GM12878 (cell line): Measurements from ENCODE around the gene SCN4A. TPM values are rescaled to one million over a fixed set of nuclear protein-coding genes. Genes with fewer than 3 reads are reported as not detected.

Experiments used
- BRCA1 ChIP-seq: IDR thresholded peaks from 2 replicates; pipeline ENCODE4 v1.6.1; 2011; ENCODE audit warnings: low read depth, low read length, improper control_type of control experiment
- MTA2 ChIP-seq: fragments of 450-650 bp; IDR thresholded peaks from 2 replicates; pipeline ENCODE4 v1.6.1; 2016; ENCODE audit warnings: low read depth, mild to moderate bottlenecking, moderate library complexity
- polyA plus RNA-seq, 11 experiments: library from polyadenylated mRNA; depleted of rRNA in 4 of 11; unstranded in 6 of 11; stranded (reverse) in 5 of 11; fragments of >200 nt; fragmentation: Nextera tagmentation in 4 of 11; fragmentation: Illumina TruSeq in 1 of 11; extraction: Ambion mirVana in 4 of 11; extraction: Trizol in 1 of 11; gene quantifications; 1 replicate in 1 of 11; 2 replicates in 10 of 11; pipeline versions ENCODE4 v1.2.1 to v1.2.3, GENCODE V29; 2011 to 2016; ENCODE audit warnings: inconsistent platforms in 2 of 11, missing spikeins in 2 of 11, low read depth in 1 of 11
- total RNA-seq, 4 experiments: library from RNA; depleted of rRNA in 3 of 4; stranded (reverse); fragments of >200 nt in 3 of 4; fragmentation: Illumina TruSeq in 1 of 4; extraction: Trizol in 1 of 4; gene quantifications; 2 replicates each; pipeline versions ENCODE4 v1.2.1 to v1.2.3, GENCODE V29; 2013 to 2021
- TF ChIP-seq, protein P1 (sequence below): fragments of 450-650 bp; IDR thresholded peaks from 2 replicates; pipeline ENCODE4 v1.6.1; 2014; ENCODE audit warnings: mild to moderate bottlenecking
- TF ChIP-seq, protein P2 (sequence below): fragments of 450-650 bp; formaldehyde crosslinking; IDR thresholded peaks from 2 replicates; pipeline ENCODE4 v1.4.0; 2020; ENCODE audit warnings: mild to moderate bottlenecking, moderate library complexity

Gene SCN4A
- total and polyA plus RNA-seq, 10 of the 15 experiments (the other 5 are each of a cell fraction or from before 2014, with no cell fraction given), result under 0.01 to 0.15 (median 0.07) TPM; not detected in 4

DNA sequence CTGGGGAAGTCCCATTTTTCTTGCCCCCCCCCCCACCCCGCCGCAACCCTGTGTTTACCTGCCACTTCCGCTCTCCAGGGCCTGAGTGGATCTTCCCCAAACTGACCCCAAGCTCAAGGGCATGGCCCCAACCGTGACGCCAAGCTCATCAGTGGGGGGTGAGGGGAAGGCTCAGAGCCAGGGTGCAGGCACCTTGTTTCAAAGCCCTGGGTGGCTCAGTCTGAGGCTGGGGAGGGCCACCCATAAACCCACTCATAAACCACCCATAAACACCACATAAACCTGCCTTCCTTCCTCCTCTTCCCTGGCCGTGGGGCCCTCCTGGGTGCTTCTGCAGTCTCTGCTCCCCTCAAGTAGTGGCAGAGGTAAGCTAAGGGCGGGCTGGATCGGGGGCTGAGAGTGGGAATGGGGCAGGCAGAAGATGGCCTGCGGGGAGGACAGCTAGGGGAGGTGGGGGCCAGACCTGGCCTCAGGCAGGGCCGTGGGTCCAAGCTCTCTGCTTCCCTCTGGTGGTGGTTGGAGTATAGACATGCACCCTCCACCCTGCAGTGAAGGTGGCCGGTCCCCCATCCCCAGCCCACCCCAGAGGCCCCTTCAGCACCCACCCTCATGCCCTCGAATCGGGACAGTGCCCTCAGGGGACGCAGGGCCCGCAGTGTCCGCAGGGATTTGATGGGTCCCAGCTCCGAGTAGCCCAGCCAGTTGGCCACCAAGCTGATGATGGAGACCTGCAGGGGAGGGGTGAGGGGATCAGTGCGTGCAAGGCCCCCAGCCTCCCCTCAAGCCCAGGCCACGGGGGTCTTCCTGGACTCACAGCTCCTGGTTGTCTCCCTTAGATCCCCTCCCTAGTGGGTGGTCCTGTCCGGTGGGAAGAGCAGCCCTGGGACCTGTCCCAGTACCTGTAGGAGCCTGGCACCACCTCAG, 26.0 kb downstream of the SCN4A start (continued):
- TF ChIP-seq BRCA1, result no peak
- peak; percentile 61; the same call in 1 of the 2 replicates for TF ChIP-seq MTA2
- TF ChIP-seq, protein P1, sequence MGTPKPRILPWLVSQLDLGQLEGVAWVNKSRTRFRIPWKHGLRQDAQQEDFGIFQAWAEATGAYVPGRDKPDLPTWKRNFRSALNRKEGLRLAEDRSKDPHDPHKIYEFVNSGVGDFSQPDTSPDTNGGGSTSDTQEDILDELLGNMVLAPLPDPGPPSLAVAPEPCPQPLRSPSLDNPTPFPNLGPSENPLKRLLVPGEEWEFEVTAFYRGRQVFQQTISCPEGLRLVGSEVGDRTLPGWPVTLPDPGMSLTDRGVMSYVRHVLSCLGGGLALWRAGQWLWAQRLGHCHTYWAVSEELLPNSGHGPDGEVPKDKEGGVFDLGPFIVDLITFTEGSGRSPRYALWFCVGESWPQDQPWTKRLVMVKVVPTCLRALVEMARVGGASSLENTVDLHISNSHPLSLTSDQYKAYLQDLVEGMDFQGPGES, result no peak
- TF ChIP-seq, protein P2, sequence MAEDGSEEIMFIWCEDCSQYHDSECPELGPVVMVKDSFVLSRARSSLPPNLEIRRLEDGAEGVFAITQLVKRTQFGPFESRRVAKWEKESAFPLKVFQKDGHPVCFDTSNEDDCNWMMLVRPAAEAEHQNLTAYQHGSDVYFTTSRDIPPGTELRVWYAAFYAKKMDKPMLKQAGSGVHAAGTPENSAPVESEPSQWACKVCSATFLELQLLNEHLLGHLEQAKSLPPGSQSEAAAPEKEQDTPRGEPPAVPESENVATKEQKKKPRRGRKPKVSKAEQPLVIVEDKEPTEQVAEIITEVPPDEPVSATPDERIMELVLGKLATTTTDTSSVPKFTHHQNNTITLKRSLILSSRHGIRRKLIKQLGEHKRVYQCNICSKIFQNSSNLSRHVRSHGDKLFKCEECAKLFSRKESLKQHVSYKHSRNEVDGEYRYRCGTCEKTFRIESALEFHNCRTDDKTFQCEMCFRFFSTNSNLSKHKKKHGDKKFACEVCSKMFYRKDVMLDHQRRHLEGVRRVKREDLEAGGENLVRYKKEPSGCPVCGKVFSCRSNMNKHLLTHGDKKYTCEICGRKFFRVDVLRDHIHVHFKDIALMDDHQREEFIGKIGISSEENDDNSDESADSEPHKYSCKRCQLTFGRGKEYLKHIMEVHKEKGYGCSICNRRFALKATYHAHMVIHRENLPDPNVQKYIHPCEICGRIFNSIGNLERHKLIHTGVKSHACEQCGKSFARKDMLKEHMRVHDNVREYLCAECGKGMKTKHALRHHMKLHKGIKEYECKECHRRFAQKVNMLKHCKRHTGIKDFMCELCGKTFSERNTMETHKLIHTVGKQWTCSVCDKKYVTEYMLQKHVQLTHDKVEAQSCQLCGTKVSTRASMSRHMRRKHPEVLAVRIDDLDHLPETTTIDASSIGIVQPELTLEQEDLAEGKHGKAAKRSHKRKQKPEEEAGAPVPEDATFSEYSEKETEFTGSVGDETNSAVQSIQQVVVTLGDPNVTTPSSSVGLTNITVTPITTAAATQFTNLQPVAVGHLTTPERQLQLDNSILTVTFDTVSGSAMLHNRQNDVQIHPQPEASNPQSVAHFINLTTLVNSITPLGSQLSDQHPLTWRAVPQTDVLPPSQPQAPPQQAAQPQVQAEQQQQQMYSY, result no peak
